ENCODE measurements around the gene AIFM2. TPM values are rescaled to one million over a fixed set of nuclear protein-coding genes. Genes with fewer than 3 reads are reported as not detected.

Gene AIFM2
- total and polyA plus RNA-seq, 2 donors (not counting 3 experiments of a cell fraction or from before 2014, with no cell fraction given): 6.9 to 8.7 TPM

GRCh38 chr10:70117646-70118045, 15.0 kb downstream of the AIFM2 start:
- POLR2A ChIA-PET: interaction anchor here (0.6 kb wide), 1 partner anchor 21 kb away, joined by 7 read pairs; no protein-coding TSS in a partner anchor

More at GRCh38 chr10:70117646-70118045, 15.0 kb downstream of the AIFM2 start:
- no TSS peak for BruUV-seq (replicated peaks)
- no peaks in the 10 kb centered on the region for H4K20me1 ChIP-seq (replicated peaks; ENCODE audit: control insufficient read depth, extremely low read depth, insufficient read depth, low read length)
- intact Hi-C loops (cut with micrococcal nuclease) (no loop called here), dilution Hi-C loops (cut with MboI; ENCODE audit: extremely low pct_ligation_motif_present, low sequenced_read_pairs) (no loop called here)
- H3K79me2 ChIP-seq (ENCODE audit: control insufficient read depth, insufficient read depth, low read length): no peaks in the 10 kb centered on the region
- peaks cover 6% of the 10 kb centered on the region for H3K4me1 ChIP-seq (ENCODE audit: control insufficient read depth, extremely low read depth, insufficient read depth, low read length)
- CTCF ChIA-PET: interaction anchor here (1.2 to 4.8 kb wide), 9 partner anchors 11 to 331 kb away, joined by 3 to 95 read pairs (median 20); partner anchors contain the start of gene TYSND1
- H3K4me2 ChIP-seq (ENCODE audit: insufficient read depth, low read length): no peak overlapping the region
- H3K27me3 ChIP-seq (ENCODE audit: control insufficient read depth in 2 of 2, insufficient read depth in 2 of 2, low read length in 2 of 2): no peaks in the 10 kb centered on the region
- no peaks in the 10 kb centered on the region for H3K9me1 ChIP-seq (replicated peaks; ENCODE audit: control insufficient read depth, extremely low read depth, insufficient read depth, low read length)
- H3K9me3 ChIP-seq (replicated peaks; ENCODE audit: control insufficient read depth, insufficient read depth, low read length): no peaks in the 10 kb centered on the region
- TF ChIP-seq EZH2 (IDR thresholded peaks at IDR 0.05; ENCODE audit: borderline replicate concordance, low read depth, low read length, severe bottlenecking): no peak
- TF ChIP-seq, protein P1, sequence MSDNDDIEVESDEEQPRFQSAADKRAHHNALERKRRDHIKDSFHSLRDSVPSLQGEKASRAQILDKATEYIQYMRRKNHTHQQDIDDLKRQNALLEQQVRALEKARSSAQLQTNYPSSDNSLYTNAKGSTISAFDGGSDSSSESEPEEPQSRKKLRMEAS (IDR thresholded peaks at IDR 0.05; ENCODE audit: insufficient read depth, insufficient read length): no peak
- TF ChIP-seq FOS (IDR thresholded peaks at IDR 0.05; ENCODE audit: borderline replicate concordance, insufficient read depth, low read length): no peak
- TF ChIP-seq, protein P2, sequence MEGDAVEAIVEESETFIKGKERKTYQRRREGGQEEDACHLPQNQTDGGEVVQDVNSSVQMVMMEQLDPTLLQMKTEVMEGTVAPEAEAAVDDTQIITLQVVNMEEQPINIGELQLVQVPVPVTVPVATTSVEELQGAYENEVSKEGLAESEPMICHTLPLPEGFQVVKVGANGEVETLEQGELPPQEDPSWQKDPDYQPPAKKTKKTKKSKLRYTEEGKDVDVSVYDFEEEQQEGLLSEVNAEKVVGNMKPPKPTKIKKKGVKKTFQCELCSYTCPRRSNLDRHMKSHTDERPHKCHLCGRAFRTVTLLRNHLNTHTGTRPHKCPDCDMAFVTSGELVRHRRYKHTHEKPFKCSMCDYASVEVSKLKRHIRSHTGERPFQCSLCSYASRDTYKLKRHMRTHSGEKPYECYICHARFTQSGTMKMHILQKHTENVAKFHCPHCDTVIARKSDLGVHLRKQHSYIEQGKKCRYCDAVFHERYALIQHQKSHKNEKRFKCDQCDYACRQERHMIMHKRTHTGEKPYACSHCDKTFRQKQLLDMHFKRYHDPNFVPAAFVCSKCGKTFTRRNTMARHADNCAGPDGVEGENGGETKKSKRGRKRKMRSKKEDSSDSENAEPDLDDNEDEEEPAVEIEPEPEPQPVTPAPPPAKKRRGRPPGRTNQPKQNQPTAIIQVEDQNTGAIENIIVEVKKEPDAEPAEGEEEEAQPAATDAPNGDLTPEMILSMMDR (IDR thresholded peaks at IDR 0.05; ENCODE audit: extremely low read depth in 1 of 2, insufficient read depth in 1 of 2, low read depth in 1 of 2, low read length in 2 of 2): no peak
- TF ChIP-seq POLR2AphosphoS5 (IDR thresholded peaks at IDR 0.05; ENCODE audit: insufficient read depth, low read depth, low read length): no peak
- no peak for TF ChIP-seq GATA2 (IDR thresholded peaks at IDR 0.05; ENCODE audit: insufficient read depth, insufficient read length, low read depth, low read length)
- TF ChIP-seq POLR2A (IDR thresholded peaks at IDR 0.05; ENCODE audit: low read depth, low read length): no peak
- no peak for TF ChIP-seq JUN (IDR thresholded peaks at IDR 0.05; ENCODE audit: borderline replicate concordance, insufficient read depth, insufficient read length, low read depth)
- no peak overlapping the region for H2AFZ ChIP-seq (ENCODE audit: low read depth, low read length)
- H3K27ac ChIP-seq (ENCODE audit: insufficient read depth, low read depth, low read length): no peak overlapping the region
- H3K36me3 ChIP-seq (ENCODE audit: control insufficient read depth in 2 of 2, extremely low read depth in 1 of 2, insufficient read depth in 2 of 2, low read length in 2 of 2): peaks cover 3% of the 10 kb centered on the region in 2 experiments
- H3K9ac ChIP-seq (replicated peaks; ENCODE audit: extremely low read depth, insufficient read depth, low read length): no peak overlapping the region
- DNase-seq (ENCODE audit: low read depth, low spot score) (no peak), FAIRE-seq (no peak)
- H3K4me3 ChIP-seq (replicated peaks in 1 of 3; ENCODE audit: insufficient read depth in 1 of 3, low read depth in 1 of 3, low read length in 3 of 3): no peak overlapping the region

Data from endothelial cell of umbilical vein (primary cell).